Measurements from ENCODE around the gene MAMDC2. TPM values are rescaled to one million over a fixed set of nuclear protein-coding genes. Genes with fewer than 3 reads are reported as not detected.

Gene MAMDC2
- total RNA-seq, 4 donors from 2014 or later: 4.9 to 9.9 (median 8.7) TPM

- TF ChIP-seq, protein P1, sequence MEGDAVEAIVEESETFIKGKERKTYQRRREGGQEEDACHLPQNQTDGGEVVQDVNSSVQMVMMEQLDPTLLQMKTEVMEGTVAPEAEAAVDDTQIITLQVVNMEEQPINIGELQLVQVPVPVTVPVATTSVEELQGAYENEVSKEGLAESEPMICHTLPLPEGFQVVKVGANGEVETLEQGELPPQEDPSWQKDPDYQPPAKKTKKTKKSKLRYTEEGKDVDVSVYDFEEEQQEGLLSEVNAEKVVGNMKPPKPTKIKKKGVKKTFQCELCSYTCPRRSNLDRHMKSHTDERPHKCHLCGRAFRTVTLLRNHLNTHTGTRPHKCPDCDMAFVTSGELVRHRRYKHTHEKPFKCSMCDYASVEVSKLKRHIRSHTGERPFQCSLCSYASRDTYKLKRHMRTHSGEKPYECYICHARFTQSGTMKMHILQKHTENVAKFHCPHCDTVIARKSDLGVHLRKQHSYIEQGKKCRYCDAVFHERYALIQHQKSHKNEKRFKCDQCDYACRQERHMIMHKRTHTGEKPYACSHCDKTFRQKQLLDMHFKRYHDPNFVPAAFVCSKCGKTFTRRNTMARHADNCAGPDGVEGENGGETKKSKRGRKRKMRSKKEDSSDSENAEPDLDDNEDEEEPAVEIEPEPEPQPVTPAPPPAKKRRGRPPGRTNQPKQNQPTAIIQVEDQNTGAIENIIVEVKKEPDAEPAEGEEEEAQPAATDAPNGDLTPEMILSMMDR (IDR thresholded peaks at IDR 0.05 in 4 of 5, conservative IDR thresholded peaks at IDR 0.05 in 1 of 5): no peak
- no peak for TF ChIP-seq POLR2A (IDR thresholded peaks at IDR 0.05)
- intact Hi-C loops (cut with DNase I; ENCODE audit: low total_unique reads): loop anchor here (10.0 kb wide), 1 partner anchor 70 kb away; no protein-coding TSS in a partner anchor
- in situ Hi-C loops (cut with MboI; ENCODE audit: low sequenced_read_pairs in 4 of 4): no loop called here
Observed at GRCh38 chr9:70044490-70045307, 1.1 kb downstream of the MAMDC2 start.

DNA sequence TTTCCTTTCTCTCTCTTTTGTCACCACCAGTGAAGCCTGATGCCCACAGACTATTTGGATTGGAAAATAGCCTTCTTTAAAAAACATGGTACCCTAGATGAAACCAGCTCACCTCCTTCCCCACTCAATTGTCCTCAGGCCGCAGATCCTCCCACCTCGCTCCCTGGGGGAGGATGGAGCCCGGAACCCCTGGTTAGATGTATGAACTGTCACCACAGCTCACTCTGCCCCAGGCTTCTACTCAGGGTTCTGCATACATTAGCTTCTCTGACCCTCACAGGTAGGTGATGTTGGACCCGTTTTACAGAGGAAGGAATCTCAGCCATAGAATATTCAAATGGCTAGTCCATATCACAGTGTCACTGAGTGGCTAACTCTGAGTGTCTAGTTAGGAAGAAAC, 1.8 kb downstream of the MAMDC2 start:
- intact Hi-C loops (cut with DNase I; ENCODE audit: low total_unique reads) (loop anchor here (10.0 kb wide), 1 partner anchor 71 kb away; no protein-coding TSS in a partner anchor), in situ Hi-C loops (cut with MboI; ENCODE audit: low sequenced_read_pairs in 4 of 4) (no loop called here)
- H3K36me3 ChIP-seq: no peaks in the 10 kb centered on the region
- peak overlapping the region; percentile 66 to 75 (median 70) for H3K27ac ChIP-seq
- H3K4me3 ChIP-seq: peak overlapping the region in 3 of 4 donors; percentile 56 to 80 (median 63)
- H3K4me1 ChIP-seq: peaks cover 14 to 31% of the 10 kb centered on the region in 2 donors
- no peak for TF ChIP-seq POLR2A (IDR thresholded peaks at IDR 0.05)
- TF ChIP-seq, protein P1 (IDR thresholded peaks at IDR 0.05 in 4 of 5, conservative IDR thresholded peaks at IDR 0.05 in 1 of 5): no peak
- ATAC-seq (no peak), DNase-seq (no peak)
- H3K9me3 ChIP-seq: no peaks in the 10 kb centered on the region
- H3K27me3 ChIP-seq: no peaks in the 10 kb centered on the region

More at GRCh38 chr9:70044490-70045307, 1.1 kb downstream of the MAMDC2 start:
- no peaks in the 10 kb centered on the region for H3K9me3 ChIP-seq
- H3K4me3 ChIP-seq: peak overlapping the region; percentile 56 to 80 (median 64)
- peaks cover 14 to 31% of the 10 kb centered on the region in 2 donors for H3K4me1 ChIP-seq
- DNase-seq: no peak
- no peaks in the 10 kb centered on the region for H3K36me3 ChIP-seq
- H3K27me3 ChIP-seq: no peaks in the 10 kb centered on the region
- H3K27ac ChIP-seq: peak overlapping the region; percentile 66 to 75 (median 70)
- peak; percentile 31 for ATAC-seq

DNA sequence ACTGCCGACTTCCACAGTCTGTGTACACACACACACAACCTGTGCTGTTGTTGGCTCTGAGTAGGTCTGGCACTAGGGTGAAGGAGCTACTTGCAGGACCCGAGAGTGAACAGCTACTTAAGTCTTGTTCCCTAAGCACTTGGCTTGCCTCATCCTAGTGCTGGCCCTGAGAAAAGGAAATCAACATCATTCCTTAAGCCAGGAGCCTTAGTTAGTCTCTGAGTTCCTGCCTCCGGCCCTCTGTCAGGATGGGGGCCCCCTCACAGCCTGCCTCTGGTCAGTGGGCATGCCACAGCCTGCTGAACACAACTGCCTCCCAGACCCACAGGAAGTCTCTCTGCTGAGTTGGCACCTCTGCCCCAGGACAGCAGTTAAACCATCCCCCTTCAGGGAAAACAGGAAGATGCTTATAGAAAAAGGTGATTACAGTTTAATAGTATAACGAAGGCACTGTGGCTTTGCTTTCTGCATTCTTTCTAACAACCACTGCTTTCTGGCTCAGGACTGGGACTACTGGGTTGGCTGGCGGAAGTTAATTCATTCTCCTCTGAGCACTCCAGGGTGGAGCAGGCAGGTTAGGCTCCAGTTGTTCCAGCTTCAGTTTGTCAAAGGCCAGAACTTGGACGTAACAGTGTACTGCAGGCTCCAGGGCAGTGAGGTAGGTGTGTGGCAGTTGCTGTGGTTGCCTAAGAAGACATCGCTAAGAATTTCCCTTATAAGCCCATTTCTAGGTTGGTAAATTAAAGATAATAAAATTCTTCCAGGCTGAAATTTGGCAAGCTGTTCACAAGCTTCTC, 2.8 kb downstream of the MAMDC2 start:
- TF ChIP-seq POLR2A (IDR thresholded peaks at IDR 0.05): no peak
- TF ChIP-seq, protein P1 (IDR thresholded peaks at IDR 0.05 in 4 of 5, conservative IDR thresholded peaks at IDR 0.05 in 1 of 5): no peak
- Histone ChIP-seq H3K27ac (peak overlapping the region; percentile 66 to 75 (median 70)), H3K9me3 (no peaks in the 10 kb centered on the region), H3K4me1 (peaks cover 14 to 31% of the 10 kb centered on the region in 2 donors), H3K27me3 (no peaks in the 10 kb centered on the region), H3K4me3 (peak overlapping the region in 2 of 4 donors; percentile 1 to 8), H3K36me3 (no peaks in the 10 kb centered on the region)
- intact Hi-C loops (cut with DNase I; ENCODE audit: low total_unique reads) (loop anchor here (10.0 kb wide), 1 partner anchor 72 kb away; no protein-coding TSS in a partner anchor), in situ Hi-C loops (cut with MboI; ENCODE audit: low sequenced_read_pairs in 4 of 4) (no loop called here)
- DNase-seq: peak in 1 of 2 donors; percentile 18
- ATAC-seq: no peak

DNA sequence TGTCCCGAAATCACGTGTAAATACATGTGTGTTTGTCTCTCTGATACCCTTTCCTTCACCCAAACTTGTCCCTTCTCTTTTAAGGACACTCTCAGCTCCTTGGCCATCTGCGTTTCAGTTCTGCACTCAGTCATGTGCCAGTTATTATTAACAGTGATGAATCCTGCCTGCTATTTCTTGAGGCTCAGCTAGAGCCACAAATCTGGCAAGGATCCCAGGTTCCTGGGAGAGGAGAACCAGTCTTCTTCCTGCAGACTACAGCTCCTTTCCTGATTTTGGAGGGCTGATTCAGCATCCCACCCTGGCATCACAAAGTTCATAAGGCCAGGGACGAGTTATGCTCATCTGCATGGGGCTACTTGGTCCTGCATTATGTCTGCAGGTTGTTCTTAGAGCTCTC, 5.6 kb downstream of the MAMDC2 start:
- in situ Hi-C loops (cut with MboI; ENCODE audit: low sequenced_read_pairs in 4 of 4) (no loop called here), intact Hi-C loops (cut with DNase I; ENCODE audit: low total_unique reads) (loop anchor here (10.0 kb wide), 1 partner anchor 74 kb away; no protein-coding TSS in a partner anchor)
- Histone ChIP-seq H3K27ac (peak overlapping the region; percentile 63 to 75 (median 70)), H3K9me3 (no peaks in the 10 kb centered on the region), H3K4me3 (no peak overlapping the region), H3K27me3 (no peaks in the 10 kb centered on the region), H3K36me3 (no peaks in the 10 kb centered on the region), H3K4me1 (peaks cover 19 to 33% of the 10 kb centered on the region in 2 donors)
- TF ChIP-seq, protein P1 (IDR thresholded peaks at IDR 0.05 in 4 of 5, conservative IDR thresholded peaks at IDR 0.05 in 1 of 5): no peak
- TF ChIP-seq POLR2A (IDR thresholded peaks at IDR 0.05): no peak
- DNase-seq (peak; percentile 74 to 75), ATAC-seq (peak; percentile 74 to 85)

Measured in gastrocnemius medialis (tissue), 4 donors.